HCT116 (cell line): ENCODE measurements around the gene OPRD1. TPM values are rescaled to one million over a fixed set of nuclear protein-coding genes. Genes with fewer than 3 reads are reported as not detected.
"Not testable (repeated sequence)": the region's sequence is repeated elsewhere in the genome, so short reads cannot be mapped to it uniquely, and the experiment has no call there.

Experiments
- ATAC-seq: fragments of 200-7000 bp; cut with Tn5 transposase; 2 replicates; pipeline ENCODE4 v1.9.1; 2020; ENCODE audit warnings: mild to moderate bottlenecking, moderate library complexity
- BruUV-seq: library from RNA; stranded (reverse); fragments of 400-500 nt; replicated peaks from 2 replicates; lab custom pipeline; 2021; lab: Mats Ljungman, UMichigan
- CTCF ChIA-PET: fragments of 300-600 bp; sonication (Branson Sonifier 250); formaldehyde crosslinking; loops from one replicate; lab custom pipeline; 2021; ENCODE audit warnings: antibody characterized with exemption; lab: Charles Lee
- POLR2A ChIA-PET: fragments of 300-600, 350-600 bp; sonication (Branson Sonifier 250); formaldehyde crosslinking; loops from one replicate; lab custom pipeline; 2021; ENCODE audit warnings: antibody characterized with exemption; lab: Charles Lee
- RAD21 ChIA-PET, 2 experiments: fragments of 300-600 bp; sonication (Branson Sonifier 250); formaldehyde crosslinking; loops; one replicate each; lab custom pipeline; 2023; ENCODE audit warnings: low total read pairs in 2 of 2; ENCODE audit not compliant: uncharacterized antibody in 2 of 2, unreplicated experiment in 2 of 2, low non-redundant PET in 1 of 2; lab: Charles Lee
- DNase-seq: peaks from one replicate; pipeline ENCODE4 v3.0.0-alpha.2; 2010; ENCODE audit warnings: low read depth, low spot score
- H2AFZ ChIP-seq: fragments of 200-600 bp; shearing (Covaris generic), sonication (generic); 2 replicates; pipeline ENCODE4 v1.6.1; 2017; ENCODE audit warnings: low read depth, mixed run types, mixed read lengths, antibody characterized with exemption, low read length; ENCODE audit not compliant: poor library complexity, severe bottlenecking
- H3K27ac ChIP-seq: 2 replicates; pipeline ENCODE4 v1.5.1; 2012; ENCODE audit warnings: low read depth, low read length
- H3K27me3 ChIP-seq: fragments of 200-600 bp; sonication (generic); 2 replicates; pipeline ENCODE4 v1.6.1; 2016; ENCODE audit warnings: mixed run types, low read length, mixed read lengths; ENCODE audit not compliant: insufficient read depth
- H3K36me3 ChIP-seq, 2 experiments: fragments of 200-500 bp in 1 of 2; fragments of 200-600 bp in 1 of 2; sonication (Bioruptor generic) in 1 of 2; sonication (generic) in 1 of 2; 2 replicates each; pipeline versions ENCODE4 v1.5.1 to v1.6.1; 2014 to 2016; ENCODE audit warnings: low read length in 2 of 2, inconsistent platforms in 1 of 2, mixed read lengths in 1 of 2, mixed run types in 1 of 2; ENCODE audit not compliant: insufficient read depth in 2 of 2, control insufficient read depth in 1 of 2
- H3K4me1 ChIP-seq, 2 experiments: fragments of 200-600 bp in 1 of 2; sonication (generic) in 1 of 2; 2 replicates each; pipeline versions ENCODE4 v1.5.1 to v1.6.1; 2012 to 2017; ENCODE audit warnings: low read length in 2 of 2, inconsistent platforms in 1 of 2, mild to moderate bottlenecking in 1 of 2, mixed read lengths in 1 of 2, mixed run types in 1 of 2, moderate library complexity in 1 of 2; ENCODE audit not compliant: insufficient read depth in 2 of 2, control insufficient read depth in 1 of 2
- H3K4me2 ChIP-seq: fragments of 200-600 bp; sonication (generic); 2 replicates; pipeline ENCODE4 v1.6.1; 2017; ENCODE audit warnings: mixed run types, low read length, mixed read lengths
- H3K4me3 ChIP-seq, 2 experiments: fragments of 200-600 bp in 1 of 2; sonication (generic) in 1 of 2; replicated peaks in 1 of 2; 2 replicates each; pipeline ENCODE4 v1.5.1; 2011 to 2016; ENCODE audit warnings: low read length in 2 of 2, control low read depth in 1 of 2, low read depth in 1 of 2, mild to moderate bottlenecking in 1 of 2, mixed read lengths in 1 of 2, mixed run types in 1 of 2
- H3K79me2 ChIP-seq: fragments of 200-600 bp; sonication (generic); 2 replicates; pipeline ENCODE4 v1.6.1; 2017; ENCODE audit warnings: mild to moderate bottlenecking, mixed run types, low read length, moderate library complexity, mixed read lengths; ENCODE audit not compliant: insufficient read depth
- H3K9ac ChIP-seq: fragments of 200-600 bp; sonication (generic); 2 replicates; pipeline ENCODE4 v1.6.1; 2016; ENCODE audit warnings: low read length, mixed read lengths
- H3K9me2 ChIP-seq: fragments of 200-600 bp; sonication (generic), shearing (Covaris generic); 2 replicates; pipeline ENCODE4 v1.6.1; 2017; ENCODE audit warnings: mixed run types, mild to moderate bottlenecking, moderate library complexity; ENCODE audit not compliant: insufficient read depth
- H3K9me3 ChIP-seq, 2 experiments: fragments of 200-500 bp in 1 of 2; fragments of 200-600 bp in 1 of 2; sonication (Bioruptor generic) in 1 of 2; sonication (generic) in 1 of 2; 2 replicates each; pipeline ENCODE4 v1.6.1; 2014 to 2017; ENCODE audit warnings: low read length in 2 of 2, mixed read lengths in 2 of 2, inconsistent platforms in 1 of 2, low read depth in 1 of 2, mild to moderate bottlenecking in 1 of 2, mixed run types in 1 of 2, moderate library complexity in 1 of 2; ENCODE audit not compliant: control insufficient read depth in 1 of 2, insufficient read depth in 1 of 2
- H4K20me1 ChIP-seq: fragments of 200-600 bp; sonication (generic), shearing (Covaris generic); 2 replicates; pipeline ENCODE4 v1.6.1; 2017; ENCODE audit warnings: mixed run types, mild to moderate bottlenecking, moderate library complexity; ENCODE audit not compliant: insufficient read depth
- MAX ChIP-seq: IDR thresholded peaks from 2 replicates; pipeline ENCODE4 v1.6.1; 2012
- intact Hi-C: fragments of 100-400 bp; cut with micrococcal nuclease; formaldehyde crosslinking; loops from 2 replicates; pipeline ENCODE4 v1.10.0; 2022
- total RNA-seq: library from RNA; stranded (reverse); gene quantifications from one replicate; pipeline ENCODE4 v1.2.1, GENCODE V29; 2021; ENCODE audit not compliant: unreplicated experiment

The OPRD1 gene
- total RNA-seq, 1 experiment from 2014 or later, result not detected

- no peak overlapping the region for H3K27ac ChIP-seq
- no peak overlapping the region for H2AFZ ChIP-seq
- peaks cover 61% of the 10 kb centered on the region for H3K79me2 ChIP-seq
- no peaks in the 10 kb centered on the region for H3K4me1 ChIP-seq
- BruUV-seq, result no TSS peak
- H3K27me3 ChIP-seq, result no peaks in the 10 kb centered on the region
- RAD21 ChIA-PET, result no interaction called here
- no peak overlapping the region for H3K4me3 ChIP-seq
- CTCF ChIA-PET, result no interaction called here
- intact Hi-C loops, result no loop called here
- ATAC-seq (no peak), DNase-seq (no peak)
- H3K9ac ChIP-seq, result no peak overlapping the region
- POLR2A ChIA-PET, result no interaction called here
- peaks cover 17% of the 10 kb centered on the region in 2 experiments for H3K36me3 ChIP-seq
- TF ChIP-seq MAX, result no peak
- no peaks in the 10 kb centered on the region for H3K9me3 ChIP-seq
- H4K20me1 ChIP-seq, result peaks cover 20% of the 10 kb centered on the region; the same call in 1 of the 2 replicates
- H3K9me2 ChIP-seq, result no peaks in the 10 kb centered on the region
- H3K4me2 ChIP-seq, result no peak overlapping the region
These were observed 41.3 kb upstream of the OPRD1 start for GRCh38 chr1:28770601-28771165.

- H3K4me2 ChIP-seq, RAD21 ChIA-PET, BruUV-seq, POLR2A ChIA-PET, H3K9ac ChIP-seq, H3K27ac ChIP-seq, intact Hi-C loops, H3K4me1 ChIP-seq, H2AFZ ChIP-seq, H3K9me2 ChIP-seq, H3K4me3 ChIP-seq, H3K9me3 ChIP-seq, H3K27me3 ChIP-seq, DNase-seq, ATAC-seq: not testable (repeated sequence)
- peaks cover 17% of the 10 kb centered on the region in 2 experiments for H3K36me3 ChIP-seq
- H4K20me1 ChIP-seq, result peaks cover 10% of the 10 kb centered on the region; the same call in 1 of the 2 replicates
- H3K79me2 ChIP-seq, result peaks cover 48% of the 10 kb centered on the region
- CTCF ChIA-PET, result interaction anchor here (1.3 kb wide), 1 partner anchor 35 kb away, joined by 3 read pairs; the partner anchor contains the start of gene YTHDF2
These were observed 40.0 kb upstream of the OPRD1 start for GRCh38 chr1:28771921-28772320.
